ENCODE measurements around the gene TRPM4. TPM values are rescaled to one million over a fixed set of nuclear protein-coding genes. Genes with fewer than 3 reads are reported as not detected.
"Not testable (repeated sequence)": the region's sequence is repeated elsewhere in the genome, so short reads cannot be mapped to it uniquely, and the experiment has no call there.

Gene TRPM4
- polyA plus RNA-seq, 6 donors from 2014 or later, result 0.45 TPM; not detected in 5

- ATAC-seq (ENCODE audit: low read depth in 2 of 2) (peak; percentile 29 to 37), DNase-seq (no peak)
- Mint-ChIP-seq H3K9me3 (peaks cover 0 to 8% (median 0%) of the 10 kb centered on the region in 7 donors), H3K27me3 (peaks cover 11 to 54% (median 53%) of the 10 kb centered on the region in 3 donors), H3K36me3 (peaks cover 0 to 12% of the 10 kb centered on the region in 2 donors), H3K4me3 (peak overlapping the region in 7 of 8 donors; percentile 24 to 78 (median 55)), H3K27ac (peak overlapping the region in 1 of 6 donors; percentile 36), H3K4me1 (peaks cover 29 to 34% (median 32%) of the 10 kb centered on the region in 3 donors)
Observed at GRCh38 chr19:49132974-49133609, 24.5 kb upstream of the TRPM4 start.

- no peak for DNase-seq
- no peak overlapping the region for H3K27ac Mint-ChIP-seq
- peaks cover 11 to 51% (median 51%) of the 10 kb centered on the region in 3 donors for H3K27me3 Mint-ChIP-seq
- peak overlapping the region; percentile 32 to 78 (median 54) for H3K4me3 Mint-ChIP-seq
- H3K9me3 Mint-ChIP-seq, result peaks cover 0 to 4% (median 0%) of the 10 kb centered on the region in 7 donors
- ATAC-seq (ENCODE audit: low read depth in 2 of 2), result peak; percentile 59 to 68
- H3K4me1 Mint-ChIP-seq, result peaks cover 22 to 26% (median 24%) of the 10 kb centered on the region in 3 donors
- H3K36me3 Mint-ChIP-seq, result peaks cover 0 to 12% of the 10 kb centered on the region in 2 donors
Observed at GRCh38 chr19:49133621-49134454, 23.8 kb upstream of the TRPM4 start.

DNA sequence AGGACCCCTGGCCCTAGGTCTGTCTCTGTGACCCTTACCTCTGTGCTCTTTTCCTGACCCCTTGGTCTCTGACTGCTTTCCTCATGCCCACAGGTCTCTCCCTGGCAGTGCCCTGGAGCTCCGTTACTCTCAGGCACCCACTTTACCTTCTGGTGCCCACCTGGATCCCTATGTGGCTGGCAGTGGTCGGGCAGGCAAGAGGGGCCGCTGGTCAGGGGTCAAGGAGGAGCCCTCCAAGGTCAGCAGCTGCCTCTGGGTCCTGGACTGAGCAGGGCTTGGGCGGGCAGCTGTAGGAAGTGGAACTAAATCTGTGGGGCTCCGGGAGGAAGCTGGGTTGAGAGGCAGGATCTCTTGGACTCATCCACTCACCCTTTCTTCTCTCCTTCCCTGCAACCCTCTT lies 21.9 kb upstream of the TRPM4 start:
- no peak for DNase-seq

DNA sequence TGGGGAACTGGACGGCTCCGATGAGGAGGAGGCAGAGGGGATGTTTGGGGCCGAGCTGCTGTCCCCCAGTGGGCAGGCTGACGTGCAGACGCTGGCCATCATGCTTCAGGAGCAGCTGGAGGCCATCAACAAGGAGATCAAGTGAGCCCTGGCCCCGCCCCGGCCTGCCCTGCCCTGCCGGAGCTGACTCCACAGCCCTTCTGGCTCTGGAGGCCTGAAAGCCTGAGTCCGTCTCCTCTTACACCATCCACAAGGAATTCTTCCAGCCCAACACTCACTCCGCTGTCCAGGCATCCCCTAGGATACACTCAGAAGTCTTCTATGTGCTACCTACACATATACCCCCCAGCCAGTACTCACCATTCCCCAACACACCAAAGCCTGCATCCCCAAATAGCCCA lies 20.8 kb upstream of the TRPM4 start:
- peaks cover 16 to 20% (median 17%) of the 10 kb centered on the region in 3 donors for H3K4me1 Mint-ChIP-seq
- no peak overlapping the region for H3K27ac Mint-ChIP-seq
- ATAC-seq (ENCODE audit: low read depth in 2 of 2) (no peak), DNase-seq (no peak)
- H3K4me3 Mint-ChIP-seq, result peak overlapping the region in 1 of 8 donors; percentile 43
- peaks cover 16 to 62% (median 48%) of the 10 kb centered on the region in 3 donors for H3K27me3 Mint-ChIP-seq
- peaks cover 0 to 4% (median 0%) of the 10 kb centered on the region in 7 donors for H3K9me3 Mint-ChIP-seq
- peaks cover 0 to 12% of the 10 kb centered on the region in 2 donors for H3K36me3 Mint-ChIP-seq

More for the DNA sequence above, 21.9 kb upstream of the TRPM4 start:
- Mint-ChIP-seq H3K4me3 (peak overlapping the region in 1 of 8 donors; percentile 37), H3K4me1 (peaks cover 16 to 20% (median 17%) of the 10 kb centered on the region in 3 donors), H3K27ac (no peak overlapping the region), H3K27me3 (peaks cover 11 to 56% (median 40%) of the 10 kb centered on the region in 3 donors), H3K36me3 (peaks cover 0 to 12% of the 10 kb centered on the region in 2 donors), H3K9me3 (peaks cover 0 to 3% (median 0%) of the 10 kb centered on the region in 7 donors)
- ATAC-seq (ENCODE audit: low read depth in 2 of 2), result no peak

GRCh38 chr19:49140951-49141350 lies 16.6 kb upstream of the TRPM4 start:
- Mint-ChIP-seq H3K4me1 (peaks cover 18 to 24% (median 22%) of the 10 kb centered on the region in 3 donors), H3K27me3 (peaks cover 30 to 57% (median 55%) of the 10 kb centered on the region in 3 donors), H3K36me3 (peaks cover 0 to 12% of the 10 kb centered on the region in 2 donors), H3K27ac (peak overlapping the region in 1 of 6 donors; percentile 96), H3K4me3 (peak overlapping the region in 1 of 8 donors; percentile 19), H3K9me3 (peaks cover 0 to 4% (median 0%) of the 10 kb centered on the region in 7 donors)
- no peak for ATAC-seq (ENCODE audit: low read depth in 2 of 2)
- DNase-seq, result no peak

GRCh38 chr19:49141352-49141751 lies 16.2 kb upstream of the TRPM4 start:
- ATAC-seq (ENCODE audit: low read depth in 2 of 2) (no peak), DNase-seq (no peak)
- Mint-ChIP-seq H3K4me1 (peaks cover 21 to 24% (median 23%) of the 10 kb centered on the region in 3 donors), H3K9me3 (peaks cover 0 to 4% (median 0%) of the 10 kb centered on the region in 7 donors), H3K4me3 (peak overlapping the region in 3 of 8 donors; percentile 19 to 66 (median 20)), H3K27me3 (peaks cover 34 to 57% (median 57%) of the 10 kb centered on the region in 3 donors), H3K36me3 (peaks cover 0 to 12% of the 10 kb centered on the region in 2 donors), H3K27ac (peak overlapping the region in 1 of 6 donors; percentile 96)

GRCh38 chr19:49142866-49143335 lies 14.7 kb upstream of the TRPM4 start:
- peak overlapping the region in 7 of 8 donors; percentile 63 to 87 (median 80) for H3K4me3 Mint-ChIP-seq
- peaks cover 17 to 25% (median 25%) of the 10 kb centered on the region in 3 donors for H3K4me1 Mint-ChIP-seq
- peaks cover 40 to 60% (median 58%) of the 10 kb centered on the region in 3 donors for H3K27me3 Mint-ChIP-seq
- H3K36me3 Mint-ChIP-seq, result peaks cover 0 to under 1% of the 10 kb centered on the region in 2 donors
- peak; percentile 51 for DNase-seq
- peaks cover 0 to 4% (median 0%) of the 10 kb centered on the region in 7 donors for H3K9me3 Mint-ChIP-seq
- H3K27ac Mint-ChIP-seq, result peak overlapping the region in 1 of 6 donors; percentile 32
- ATAC-seq (ENCODE audit: low read depth in 2 of 2), result peak; percentile 77 to 80

GRCh38 chr19:49145573-49146407 lies 11.8 kb upstream of the TRPM4 start:
- peaks cover 0 to 4% (median 0%) of the 10 kb centered on the region in 7 donors for H3K9me3 Mint-ChIP-seq
- peak; percentile 56 for ATAC-seq (ENCODE audit: low read depth in 2 of 2)
- peaks cover 52 to 81% (median 74%) of the 10 kb centered on the region in 3 donors for H3K27me3 Mint-ChIP-seq
- peak overlapping the region in 4 of 8 donors; percentile 0 to 68 (median 36) for H3K4me3 Mint-ChIP-seq
- H3K4me1 Mint-ChIP-seq, result peaks cover 33 to 50% (median 47%) of the 10 kb centered on the region in 3 donors
- DNase-seq, result peak; percentile 58
- H3K36me3 Mint-ChIP-seq, result no peaks in the 10 kb centered on the region
- H3K27ac Mint-ChIP-seq, result no peak overlapping the region

DNA sequence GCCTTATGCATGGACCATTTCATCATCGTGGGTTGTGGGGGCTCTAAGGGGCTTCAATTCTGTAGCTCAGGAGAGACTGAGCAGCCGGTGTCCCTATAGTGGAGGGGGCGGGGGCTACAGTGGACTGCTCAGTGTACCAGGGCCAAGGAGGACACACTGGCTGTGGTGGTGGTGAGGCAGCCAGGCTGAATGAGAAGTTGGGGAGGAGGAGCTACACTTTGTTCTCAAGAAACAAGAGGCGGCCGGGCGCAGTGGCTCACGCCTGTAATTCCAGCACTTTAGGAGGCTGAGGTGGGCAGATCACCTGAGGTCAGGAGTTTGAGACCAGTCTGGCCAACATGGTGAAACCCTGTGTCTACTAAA lies 11.2 kb upstream of the TRPM4 start:
- ATAC-seq (ENCODE audit: low read depth in 2 of 2); DNase-seq; H3K9me3 Mint-ChIP-seq; H3K27ac Mint-ChIP-seq; H3K36me3 Mint-ChIP-seq: not testable (repeated sequence)
- H3K4me1 Mint-ChIP-seq, result peaks cover 33 to 53% (median 52%) of the 10 kb centered on the region in 3 donors
- peaks cover 52 to 83% (median 71%) of the 10 kb centered on the region in 3 donors for H3K27me3 Mint-ChIP-seq
- peak overlapping the region in 2 of 8 donors; percentile 66 to 68 for H3K4me3 Mint-ChIP-seq

GRCh38 chr19:49148044-49148682 lies 9.4 kb upstream of the TRPM4 start:
- H3K9me3 Mint-ChIP-seq, result peaks cover 0 to 6% (median 4%) of the 10 kb centered on the region in 7 donors
- peak overlapping the region in 1 of 6 donors; percentile 93 for H3K27ac Mint-ChIP-seq
- peaks cover 48 to 85% (median 68%) of the 10 kb centered on the region in 3 donors for H3K27me3 Mint-ChIP-seq
- peaks cover 0 to 5% of the 10 kb centered on the region in 2 donors for H3K36me3 Mint-ChIP-seq
- DNase-seq (no peak), ATAC-seq (ENCODE audit: low read depth in 2 of 2) (no peak)
- peak overlapping the region in 7 of 8 donors; percentile 16 to 90 (median 83) for H3K4me3 Mint-ChIP-seq
- peaks cover 37 to 58% (median 57%) of the 10 kb centered on the region in 3 donors for H3K4me1 Mint-ChIP-seq

DNA sequence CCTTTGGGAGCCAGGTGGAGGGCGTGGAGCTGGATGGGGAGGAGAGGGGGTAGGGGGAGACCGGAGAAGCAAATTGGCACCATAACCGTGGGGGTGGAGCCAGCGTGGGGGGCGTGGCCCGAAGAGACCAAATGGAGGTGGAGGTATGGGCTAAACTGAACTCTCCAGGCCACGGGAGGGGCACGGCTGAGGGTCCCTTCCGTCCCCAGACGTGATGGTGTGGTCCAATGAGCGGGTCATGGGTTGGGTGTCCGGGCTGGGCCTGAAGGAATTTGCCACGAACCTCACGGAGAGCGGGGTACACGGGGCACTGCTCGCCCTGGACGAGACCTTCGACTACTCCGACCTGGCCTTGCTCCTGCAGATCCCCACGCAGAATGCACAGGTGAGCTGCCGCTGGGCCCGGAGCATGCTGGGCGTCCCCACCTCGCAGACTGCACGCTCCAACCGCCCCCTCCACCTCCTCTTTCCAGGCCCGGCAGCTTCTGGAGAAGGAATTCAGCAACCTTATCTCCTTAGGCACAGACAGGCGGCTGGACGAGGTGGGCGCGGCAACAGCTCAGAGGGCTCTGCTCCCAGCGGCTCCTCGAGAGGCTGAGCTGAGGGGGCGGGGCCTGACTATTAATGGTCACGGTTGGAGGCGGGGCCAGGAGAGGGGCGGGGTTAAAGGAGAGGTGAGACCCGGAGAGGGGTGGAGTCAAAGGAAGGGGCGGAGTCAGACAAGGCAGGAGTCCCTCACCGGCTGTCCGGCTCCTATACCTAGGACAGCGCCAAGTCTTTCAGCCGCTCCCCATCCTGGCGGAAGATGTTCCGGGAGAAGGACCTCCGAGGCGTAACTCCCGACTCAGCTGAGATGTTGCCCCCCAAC lies 8.6 kb upstream of the TRPM4 start:
- ATAC-seq (ENCODE audit: low read depth in 2 of 2) (peak; percentile 43 to 47), DNase-seq (peak; percentile 58)
- H3K27ac Mint-ChIP-seq, result peak overlapping the region in 1 of 6 donors; percentile 93
- H3K27me3 Mint-ChIP-seq, result peaks cover 55 to 89% (median 74%) of the 10 kb centered on the region in 3 donors
- peak overlapping the region; percentile 78 to 90 (median 86) for H3K4me3 Mint-ChIP-seq
- peaks cover 5 to 11% (median 7%) of the 10 kb centered on the region in 7 donors for H3K9me3 Mint-ChIP-seq
- peaks cover 41 to 60% (median 56%) of the 10 kb centered on the region in 3 donors for H3K4me1 Mint-ChIP-seq
- H3K36me3 Mint-ChIP-seq, result peaks cover 0 to 14% of the 10 kb centered on the region in 2 donors
